NCI-H2029 (cell line): ENCODE data around the gene ZNF215.
"Not testable (repeated sequence)": the region's sequence is repeated elsewhere in the genome, so short reads cannot be mapped to it uniquely, and the experiment has no call there.

Experiments used
- DNase-seq: peaks from one replicate; lab custom pipeline; 2025; lab: John Stamatoyannopoulos, UW

Gene ZNF215

DNA sequence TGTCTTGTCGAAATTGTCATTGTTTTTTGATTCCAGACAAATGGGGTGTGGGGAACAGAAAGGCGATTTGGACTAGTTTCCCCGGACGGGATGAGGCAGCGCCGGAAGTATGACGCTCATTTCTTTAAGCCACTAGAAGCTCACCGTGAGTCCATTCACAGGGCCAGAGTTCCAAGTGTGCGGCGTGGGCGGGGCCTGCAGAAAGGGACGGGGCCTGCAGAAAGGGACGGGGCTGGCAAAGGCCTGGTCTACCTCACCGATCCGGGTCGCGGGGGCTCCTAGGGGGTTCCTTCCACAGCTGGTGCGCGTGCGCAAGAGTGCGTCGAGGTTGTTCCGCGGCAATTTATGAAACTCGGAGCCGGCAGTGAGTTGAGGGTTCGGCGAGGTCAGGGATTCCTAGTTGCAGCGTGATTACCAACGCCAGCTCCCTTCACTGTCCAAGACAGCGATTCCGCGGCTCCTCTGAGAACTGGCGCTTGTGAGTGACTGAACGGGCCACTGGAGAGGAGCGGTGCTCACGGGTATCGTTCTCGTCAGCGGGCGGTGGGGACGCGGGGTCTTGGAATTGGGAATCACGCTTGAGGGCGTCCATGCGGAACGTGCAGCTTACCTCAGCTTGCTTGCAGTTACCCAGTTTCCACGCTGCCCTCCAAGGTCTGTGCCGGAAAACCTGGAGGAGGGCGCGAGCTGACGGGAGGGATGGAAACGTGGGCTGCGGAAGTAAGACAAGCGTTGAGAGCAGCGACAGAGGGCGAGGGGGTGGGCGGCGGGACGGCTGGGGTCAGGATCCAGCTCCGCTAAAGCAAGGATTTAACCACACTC lies at the start of gene ZNF215:
TSS of gene ZNF215 (plus strand) at position 219 of the 822 bp plus-strand sequence. CDS start 5,847 bp downstream, outside the sequence.
- DNase-seq = no peak

DNA sequence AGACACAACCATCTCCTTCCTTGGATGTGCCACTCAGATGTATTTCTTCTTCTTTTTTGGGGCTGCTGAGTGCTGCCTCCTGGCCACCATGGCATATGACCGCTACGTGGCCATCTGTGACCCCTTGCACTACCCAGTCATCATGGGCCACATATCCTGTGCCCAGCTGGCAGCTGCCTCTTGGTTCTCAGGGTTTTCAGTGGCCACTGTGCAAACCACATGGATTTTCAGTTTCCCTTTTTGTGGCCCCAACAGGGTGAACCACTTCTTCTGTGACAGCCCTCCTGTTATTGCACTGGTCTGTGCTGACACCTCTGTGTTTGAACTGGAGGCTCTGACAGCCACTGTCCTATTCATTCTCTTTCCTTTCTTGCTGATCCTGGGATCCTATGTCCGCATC lies 49.3 kb upstream of the ZNF215 start:
- DNase-seq = no peak

DNA sequence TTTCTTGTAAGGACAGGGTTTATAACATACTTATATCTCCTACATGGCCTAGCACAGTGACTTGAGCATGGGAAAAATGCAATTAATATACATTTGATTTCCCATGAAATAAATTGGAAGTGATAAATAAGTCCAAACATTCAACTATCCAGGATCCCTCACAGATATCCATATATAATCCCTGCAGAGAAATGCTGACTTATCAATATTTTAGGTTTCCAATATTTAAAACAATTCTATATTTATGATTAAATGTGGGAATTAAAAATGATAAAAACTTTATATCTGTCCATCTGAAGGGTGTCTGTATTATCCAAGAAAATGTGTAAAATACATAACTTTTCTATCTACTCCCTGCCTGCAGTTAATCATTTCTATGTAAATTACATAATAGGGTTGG lies 43.5 kb upstream of the ZNF215 start:
- no peak for DNase-seq

DNA sequence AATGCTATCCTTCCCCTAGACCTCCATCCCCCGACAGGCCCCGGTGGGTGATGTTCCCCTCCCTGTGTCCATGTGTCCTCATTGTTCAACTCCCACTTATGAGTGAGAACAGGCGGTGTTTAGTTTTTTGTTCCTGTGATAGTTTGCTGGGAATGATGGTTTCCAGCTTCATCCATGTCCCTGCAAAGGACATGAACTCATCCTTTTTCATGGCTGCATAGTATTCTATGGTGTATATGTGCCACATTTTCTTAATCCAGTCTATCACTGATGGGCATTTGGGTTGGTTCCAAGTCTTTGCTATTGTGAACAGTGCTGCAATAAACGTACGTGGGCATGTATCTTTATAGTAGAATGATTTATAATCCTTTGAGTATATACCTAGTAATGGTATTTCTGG lies 38.5 kb upstream of the ZNF215 start:
- not testable (repeated sequence) for DNase-seq

DNA sequence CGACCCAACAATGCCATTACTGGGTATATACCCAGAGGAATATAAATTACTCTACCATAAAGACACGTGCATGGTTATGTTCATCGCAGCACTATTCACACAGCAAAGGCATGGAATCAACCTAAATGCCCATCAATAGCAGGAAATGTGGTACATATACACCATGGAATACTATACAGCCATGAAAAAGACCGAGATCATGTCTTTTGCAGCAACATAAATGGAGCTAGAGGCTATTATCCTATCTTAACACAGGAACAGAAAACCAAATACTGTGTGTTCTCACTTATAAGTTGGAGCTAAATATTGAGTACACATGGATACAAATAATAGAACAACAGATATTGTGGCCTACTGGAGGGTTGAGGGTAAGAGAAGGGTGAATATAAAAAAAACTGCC lies 37.4 kb upstream of the ZNF215 start:
- no peak for DNase-seq

DNA sequence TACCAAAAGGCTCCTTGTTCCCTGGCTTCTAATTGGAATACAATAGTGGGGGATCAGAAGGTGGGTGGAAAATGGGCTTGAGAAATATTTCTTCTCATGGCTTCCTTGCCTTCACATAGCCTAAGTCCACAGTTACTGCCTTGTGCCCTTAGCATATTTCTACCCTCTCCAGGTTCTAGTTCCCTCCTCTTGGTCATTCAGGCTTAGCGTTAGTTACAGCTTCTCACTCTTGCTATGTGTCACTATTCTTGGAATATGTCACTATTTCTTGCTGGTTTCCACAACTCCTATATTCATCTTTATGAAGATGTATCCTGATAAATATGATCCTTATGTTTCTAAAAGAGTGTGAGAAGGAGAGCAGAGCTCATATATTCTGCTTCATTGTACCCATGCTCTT lies 36.4 kb upstream of the ZNF215 start:
- no peak for DNase-seq

DNA sequence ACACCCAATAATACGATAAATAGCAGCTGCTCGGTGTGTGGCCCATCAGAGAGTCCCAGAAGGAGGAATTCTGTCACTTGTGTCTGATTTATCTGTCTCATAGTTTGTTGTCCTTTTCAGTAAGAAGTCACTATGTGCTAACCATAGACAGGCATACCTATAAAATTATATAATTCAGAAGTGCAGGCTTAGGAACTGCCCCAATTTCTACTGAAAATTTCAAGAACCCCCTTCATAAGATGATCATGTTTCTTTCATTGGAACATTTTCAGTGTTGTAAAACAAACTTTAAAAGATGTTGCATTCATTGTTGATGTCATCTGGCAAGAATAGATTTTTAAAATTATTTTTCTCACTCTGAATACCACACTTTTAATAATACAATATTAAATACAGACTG lies 33.8 kb upstream of the ZNF215 start, which contains the start of gene OR2D2:
TSS of gene OR2D2 (minus strand) at position 101 of the 400 bp plus-strand sequence. CDS start at position 101, 0 bp downstream.
- DNase-seq = no peak

DNA sequence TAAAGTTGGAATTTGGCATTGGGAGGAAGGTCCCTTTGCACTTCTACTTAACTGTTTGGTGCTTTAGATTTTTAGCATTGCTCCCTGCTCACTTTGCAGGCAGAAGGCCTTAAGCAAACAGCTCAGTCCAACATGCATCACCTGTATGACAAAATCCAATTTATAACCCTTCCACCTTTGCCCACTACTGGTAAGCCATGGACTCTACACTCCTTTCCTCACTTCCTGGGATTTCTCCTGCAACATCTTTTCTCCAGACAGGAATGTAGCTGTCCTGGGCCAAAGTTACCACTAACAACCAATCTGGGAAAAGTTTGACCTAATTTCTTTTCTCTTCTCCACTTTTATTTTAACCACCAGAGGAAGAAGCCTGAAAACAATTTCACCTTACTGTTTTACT lies 32.1 kb upstream of the ZNF215 start:
- no peak for DNase-seq

DNA sequence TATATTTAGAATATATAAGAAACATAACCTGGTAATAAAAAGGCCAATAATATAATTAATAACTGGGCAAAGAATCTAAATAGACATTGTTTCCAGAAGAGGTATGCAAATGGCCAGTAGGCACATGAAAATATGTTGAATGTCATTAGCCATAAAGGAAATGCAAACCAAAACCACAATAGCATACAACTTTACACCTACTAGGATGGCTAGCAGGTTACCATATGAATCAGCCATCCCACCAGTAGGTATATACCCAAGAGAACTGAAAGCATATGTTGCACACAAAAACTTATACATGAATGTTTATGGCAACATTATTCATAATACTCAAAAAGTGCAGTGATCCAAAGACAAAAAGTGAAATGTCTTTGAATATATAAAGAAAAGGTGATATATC lies 31.2 kb upstream of the ZNF215 start:
- DNase-seq = no peak

DNA sequence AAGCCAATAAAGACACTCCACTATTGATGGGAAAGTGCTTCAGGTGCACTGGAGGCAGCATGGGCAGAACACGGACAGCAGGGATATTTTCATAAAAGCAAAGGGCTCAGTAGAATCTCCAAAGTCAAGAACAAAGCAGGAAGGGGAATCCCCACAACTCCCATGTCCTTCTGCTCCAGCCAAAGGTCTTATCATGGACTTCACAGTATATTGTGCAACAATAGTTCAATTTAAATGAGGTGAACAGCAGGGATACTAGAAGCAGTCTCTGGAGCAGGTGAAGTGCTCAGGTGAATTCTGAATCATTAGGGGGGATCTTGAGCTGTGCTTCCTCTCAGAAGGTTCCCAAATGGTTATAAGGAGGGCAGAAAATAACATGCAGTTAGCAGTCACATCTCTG lies 27.3 kb upstream of the ZNF215 start:
- no peak for DNase-seq

DNA sequence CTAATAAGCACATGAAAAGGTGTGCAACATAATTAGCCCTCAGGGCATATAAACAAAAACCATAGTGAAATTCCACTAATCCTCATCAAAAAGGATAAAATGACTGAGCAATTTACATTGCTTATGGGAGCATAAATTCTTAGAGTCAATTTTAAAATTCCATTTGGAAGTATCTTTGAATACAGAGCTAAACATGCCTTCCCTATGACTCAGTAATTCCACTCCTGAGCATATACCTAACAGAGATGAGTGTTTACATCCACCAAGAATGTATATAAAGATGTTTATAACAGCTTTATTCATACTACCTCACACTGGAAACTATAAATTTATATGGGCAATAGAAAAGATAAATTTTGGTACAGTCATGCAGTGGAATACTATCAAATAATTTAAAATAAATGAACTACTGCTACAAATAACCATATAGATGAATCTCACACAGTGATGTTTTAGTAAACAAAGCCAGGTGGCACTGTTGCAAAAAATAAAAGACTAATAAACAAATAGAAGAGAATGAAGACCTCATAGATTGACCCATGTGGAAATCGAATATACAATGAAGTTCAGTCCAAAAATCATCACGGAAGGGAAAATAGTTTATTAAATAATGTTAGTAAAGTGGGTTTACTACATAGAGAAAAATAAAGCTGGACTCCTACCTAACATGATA lies 25.8 kb upstream of the ZNF215 start:
- DNase-seq = no peak

DNA sequence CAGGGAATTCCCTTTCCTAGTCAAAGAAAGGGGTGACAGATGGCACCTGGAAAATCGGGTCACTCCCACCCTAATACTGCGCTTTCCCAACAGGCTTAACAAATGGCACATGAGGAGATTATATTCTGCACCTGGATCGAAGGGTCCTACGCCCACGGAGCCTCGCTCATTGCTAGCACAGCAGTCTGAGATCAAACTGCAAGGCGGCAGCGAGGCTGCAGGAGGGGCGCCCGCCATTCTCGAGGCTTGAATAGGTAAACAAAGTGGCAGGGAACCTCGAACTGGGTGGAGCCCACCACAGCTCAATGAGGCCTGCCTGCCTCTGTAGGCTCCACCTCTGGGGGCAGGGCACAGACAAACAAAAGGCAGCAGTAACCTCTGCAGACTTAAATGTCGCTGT lies 21.4 kb upstream of the ZNF215 start:
- not testable (repeated sequence) for DNase-seq

DNA sequence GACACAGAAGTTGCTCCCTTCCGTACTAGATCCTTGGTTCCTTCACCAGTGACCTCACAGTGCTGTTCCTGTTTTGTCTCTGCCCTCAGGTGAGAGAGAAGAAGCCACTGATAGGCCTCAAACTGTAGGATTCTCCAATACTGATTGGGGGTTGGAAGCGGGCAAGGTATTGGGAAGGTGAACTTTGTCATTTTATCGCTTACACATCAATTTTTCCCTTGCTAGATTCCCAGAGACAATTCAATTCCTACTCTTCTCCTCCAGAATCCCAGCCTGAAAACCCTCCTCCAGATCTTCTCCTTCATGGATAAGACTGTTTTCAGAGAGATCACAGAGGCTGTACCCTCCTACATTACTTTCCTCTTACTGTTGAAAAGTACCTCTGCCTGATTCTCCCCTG lies 14.8 kb upstream of the ZNF215 start:
- no peak for DNase-seq

DNA sequence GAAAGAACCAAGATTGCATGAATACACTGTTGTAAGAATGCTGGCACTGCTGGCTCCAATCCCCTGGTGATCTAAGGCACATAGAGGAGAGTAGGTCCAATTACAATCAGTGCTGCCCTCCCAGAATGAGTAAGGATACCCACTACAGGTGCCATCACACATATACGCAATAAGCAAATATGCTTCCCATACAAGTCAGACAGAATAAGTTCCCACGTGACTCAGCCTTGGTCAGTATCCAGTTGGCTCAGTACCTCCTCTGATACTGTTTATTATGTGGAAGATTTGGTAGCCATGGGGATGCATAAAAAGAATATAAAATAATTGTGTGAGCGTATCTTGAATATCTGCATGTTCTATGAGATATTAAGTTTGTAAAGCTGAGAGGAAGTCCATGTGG lies 14.3 kb upstream of the ZNF215 start:
- no peak for DNase-seq

DNA sequence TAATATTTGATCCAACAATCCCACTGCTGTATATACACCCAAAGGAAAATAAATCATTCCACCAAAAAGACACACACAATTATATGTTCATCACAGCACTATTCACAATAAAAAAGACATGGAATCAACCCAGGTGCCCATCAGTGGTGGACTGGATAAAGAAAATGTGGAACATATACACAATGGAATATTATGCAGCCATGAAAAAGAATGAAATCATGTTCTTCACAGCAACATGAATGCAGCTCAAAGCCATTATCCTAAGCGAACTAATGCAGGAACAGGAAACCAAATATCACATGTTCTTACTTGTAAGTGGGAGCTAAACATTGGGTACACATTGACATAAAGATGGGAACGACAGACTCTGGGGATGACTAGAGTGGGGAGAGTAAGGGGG lies 6.5 kb upstream of the ZNF215 start:
- DNase-seq = no peak

DNA sequence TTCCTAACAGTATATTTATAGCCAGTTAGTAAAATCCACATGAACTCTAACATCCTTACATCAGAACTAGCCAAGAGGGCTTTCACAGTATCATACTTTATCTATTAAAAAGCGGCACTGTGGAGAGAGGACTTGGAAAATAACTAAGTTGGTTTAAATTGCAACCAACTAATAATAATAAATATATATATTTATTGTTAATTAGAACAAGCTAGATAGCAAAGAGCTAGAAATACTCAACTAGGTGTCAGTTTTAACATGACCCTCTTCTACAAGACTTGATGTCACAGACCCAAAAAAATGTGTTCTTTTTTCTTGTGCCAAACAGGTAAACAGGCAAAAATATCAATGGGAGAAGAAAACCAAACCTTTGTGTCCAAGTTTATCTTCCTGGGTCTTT lies 5.5 kb upstream of the ZNF215 start, which contains the start of gene OR2D3:
TSS of gene OR2D3 (plus strand) at position 301 of the 400 bp plus-strand sequence. CDS start at position 301, 0 bp downstream.
- no peak for DNase-seq

DNA sequence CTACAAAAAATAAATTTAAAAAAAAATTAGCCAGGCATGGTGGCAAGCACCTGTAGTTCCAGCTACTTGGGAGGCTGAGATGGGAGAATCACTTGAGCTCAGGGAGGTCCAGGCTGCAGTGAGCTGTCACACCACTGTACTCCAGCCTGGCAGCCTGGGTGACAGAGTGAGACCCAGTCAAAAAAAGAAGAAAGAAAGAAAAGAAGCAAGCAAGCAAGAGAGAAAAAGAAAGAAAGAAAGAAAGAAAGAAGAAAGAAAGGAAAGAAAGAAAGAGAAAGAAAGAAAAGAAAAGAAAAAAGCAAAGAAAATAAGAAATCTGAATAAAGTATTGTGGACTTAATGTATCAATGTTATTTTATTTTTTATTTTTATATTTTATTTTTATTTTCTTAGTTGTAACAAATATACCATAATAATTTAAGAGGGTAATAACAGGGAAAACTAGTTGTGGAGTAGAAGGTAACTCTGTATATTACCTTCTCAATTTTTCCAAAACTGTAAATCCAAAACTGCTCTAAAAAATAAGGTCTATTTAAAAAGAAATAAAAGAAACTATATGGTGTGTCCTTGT lies 1.1 kb upstream of the ZNF215 start:
- no peak for DNase-seq

DNA sequence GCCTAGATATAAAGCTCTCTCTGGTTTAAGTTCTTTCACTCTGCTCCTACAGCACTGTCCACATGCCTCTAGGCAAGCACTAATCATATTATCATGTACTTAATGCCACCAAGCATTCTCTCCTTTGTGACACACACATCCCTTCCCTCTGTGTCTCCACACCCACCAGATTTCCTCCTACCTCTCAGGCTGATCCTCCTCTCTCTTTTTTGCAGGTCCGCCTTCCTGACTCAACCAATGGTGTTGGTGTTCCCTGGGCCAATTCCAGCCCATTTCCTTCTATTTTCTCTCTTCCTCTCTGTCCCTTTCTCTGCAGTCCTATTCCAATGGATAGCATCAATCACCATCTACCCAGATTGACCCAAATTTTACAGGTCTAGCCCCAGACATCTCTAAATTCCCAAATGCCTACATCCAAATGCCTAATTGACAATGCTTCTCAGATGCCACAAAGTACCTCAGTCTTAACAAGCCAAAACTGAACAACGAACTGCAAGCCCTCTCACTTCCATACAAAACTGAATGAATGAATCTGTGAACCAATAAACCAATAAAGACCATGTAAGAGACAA lies 504 bp upstream of the ZNF215 start:
- DNase-seq = no peak

DNA sequence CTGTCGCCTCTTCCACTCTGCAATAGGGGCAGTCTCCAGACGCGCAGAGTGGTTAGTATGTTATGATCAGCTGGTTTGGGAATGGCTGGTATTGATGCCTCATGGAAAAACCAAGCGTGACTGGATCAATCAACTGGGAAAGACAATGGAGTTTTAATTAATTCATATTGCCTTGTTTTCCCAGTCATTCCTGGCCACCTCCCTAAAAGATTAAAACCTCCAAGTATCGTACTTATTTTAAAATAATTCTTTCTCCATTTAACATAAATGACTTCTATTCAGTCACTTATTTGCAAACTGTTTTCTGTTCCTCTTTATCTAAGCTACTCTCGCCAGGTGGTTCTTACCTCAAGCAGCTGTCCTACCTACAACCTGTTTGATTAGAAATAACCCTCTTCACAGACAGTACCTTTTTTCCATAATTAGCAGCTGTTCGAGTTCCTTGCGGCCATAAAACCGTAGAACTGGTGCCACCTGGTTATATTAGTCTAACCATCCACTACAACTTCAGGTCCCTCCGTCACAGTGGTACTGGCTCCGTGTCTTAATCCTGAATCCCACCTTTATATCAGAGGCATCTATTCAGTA lies 898 bp downstream of the ZNF215 start:
- DNase-seq = peak; percentile 13

DNA sequence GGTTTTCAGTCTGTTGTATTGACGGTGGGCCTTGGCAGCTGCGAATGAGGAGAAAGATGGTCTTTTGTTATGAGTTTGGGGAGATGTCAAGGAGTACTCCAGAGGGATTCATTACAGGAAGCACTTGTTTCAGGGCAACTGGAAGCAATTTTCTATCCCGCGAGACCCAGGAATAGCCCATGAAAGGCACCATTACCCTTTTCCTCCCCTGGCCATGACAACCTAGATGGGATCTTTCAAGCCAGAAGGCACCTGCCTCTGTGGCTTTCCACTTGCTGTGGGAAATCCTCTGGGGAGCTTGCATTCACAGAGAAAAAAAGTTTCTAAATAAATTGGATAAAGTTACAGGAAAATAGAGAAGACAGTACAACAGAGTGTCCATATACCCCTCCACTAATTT lies 2.7 kb downstream of the ZNF215 start:
- DNase-seq = no peak

DNA sequence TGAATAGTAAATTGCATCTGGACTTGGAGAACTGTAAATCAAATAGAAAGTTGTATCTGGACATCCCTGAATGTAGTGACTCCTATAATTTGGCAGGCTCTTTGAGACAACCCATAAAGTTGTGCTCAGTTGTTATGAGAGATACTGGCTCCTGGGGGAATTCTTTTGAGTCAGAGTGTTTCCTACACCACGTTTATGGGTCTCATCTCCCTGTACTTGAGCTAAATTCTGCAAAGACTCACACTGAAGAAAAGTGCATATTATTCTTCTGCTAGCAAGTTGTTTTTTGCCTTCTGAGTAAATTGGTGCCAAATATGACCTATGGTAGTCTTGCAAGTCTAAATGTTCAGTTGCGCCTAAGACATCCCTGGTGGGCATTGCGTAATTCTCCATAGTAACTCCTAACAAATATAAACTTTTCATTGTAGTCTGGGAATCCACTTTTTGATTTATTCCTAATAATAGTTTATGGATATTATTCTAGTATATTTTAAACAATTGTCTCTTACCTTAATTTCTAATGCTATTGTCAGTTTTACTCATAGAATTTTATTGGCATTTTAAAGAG lies 5.0 kb downstream of the ZNF215 start:
- DNase-seq = no peak

DNA sequence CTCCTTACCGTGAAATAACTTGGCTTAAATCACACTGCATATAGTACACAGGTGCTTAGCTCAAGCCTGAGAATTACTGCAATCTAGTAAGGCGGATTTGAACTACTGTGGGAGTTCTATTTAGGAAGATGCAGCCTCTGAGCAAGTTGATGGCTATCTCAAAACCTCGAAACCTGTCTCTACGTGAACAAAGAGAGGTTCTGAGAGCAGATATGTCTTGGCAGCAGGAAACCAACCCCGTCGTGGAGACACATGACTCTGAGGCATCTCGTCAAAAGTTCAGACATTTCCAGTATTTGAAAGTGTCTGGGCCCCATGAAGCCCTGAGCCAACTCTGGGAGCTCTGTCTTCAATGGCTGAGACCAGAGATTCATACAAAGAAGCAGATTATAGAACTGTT lies 5.9 kb downstream of the ZNF215 start:
- DNase-seq = no peak
